B cell (primary cell): ENCODE results near the gene PRKCB. TPM values are rescaled to one million over a fixed set of nuclear protein-coding genes. Genes with fewer than 3 reads are reported as not detected.

Experiments
- ATAC-seq: fragments of 200-7000 bp; cut with Tn5 transposase; one replicate; pipeline ENCODE4 v1.10.0; 2021; ENCODE audit warnings: low read depth, mild to moderate bottlenecking, moderate number of reproducible peaks, moderate library complexity
- CTCF ChIA-PET: fragments of 350-600 bp; sonication (Branson Sonifier 250); formaldehyde crosslinking; loops from one replicate; lab custom pipeline; 2021; ENCODE audit warnings: antibody characterized with exemption, inconsistent platforms; lab: Charles Lee
- POLR2A ChIA-PET: fragments of 350-600 bp; sonication (Branson Sonifier 250); formaldehyde crosslinking; loops from one replicate; lab custom pipeline; 2021; ENCODE audit warnings: antibody characterized with exemption; lab: Charles Lee
- DNase-seq: peaks from one replicate; pipeline ENCODE4 v3.0.0; 2013
- H2AFZ ChIP-seq: 2 replicates; pipeline ENCODE4 v1.6.1; 2012; ENCODE audit warnings: mild to moderate bottlenecking, low read depth, low read length; ENCODE audit not compliant: insufficient read depth, poor library complexity, severe bottlenecking
- H3K27ac ChIP-seq, 2 donors: 1 replicate in 1 of 2; 2 replicates in 1 of 2; pipeline ENCODE4 v1.5.1; 2012 to 2013; ENCODE audit warnings: low read length in 2 of 2, mild to moderate bottlenecking in 2 of 2, moderate library complexity in 1 of 2
- H3K27me3 ChIP-seq, 4 experiments: fragments of 200-600 bp in 1 of 4; sonication (generic) in 1 of 4; replicated peaks in 1 of 4; 1 replicate in 2 of 4; 2 replicates in 2 of 4; pipeline versions ENCODE4 v1.6.1 to v1.7.0; 2013 to 2016; ENCODE audit warnings: low read length in 3 of 4, mild to moderate bottlenecking in 2 of 4, mixed read lengths in 1 of 4, moderate library complexity in 1 of 4; ENCODE audit not compliant: insufficient read depth in 4 of 4, control insufficient read depth in 3 of 4; ENCODE audit errors: control extremely low read depth in 1 of 4
- H3K36me3 ChIP-seq, 2 experiments: replicated peaks in 1 of 2; 1 replicate in 1 of 2; 2 replicates in 1 of 2; pipeline versions ENCODE4 v1.6.1 to v1.7.1; 2013; ENCODE audit warnings: low read length in 1 of 2; ENCODE audit not compliant: insufficient read depth in 2 of 2, control insufficient read depth in 1 of 2; ENCODE audit errors: control extremely low read depth in 1 of 2, extremely low read depth in 1 of 2
- H3K4me1 ChIP-seq, 2 donors: fragments of 200-600 bp in 1 of 2; sonication (generic) in 1 of 2; 1 replicate in 1 of 2; 2 replicates in 1 of 2; pipeline versions ENCODE4 v1.5.1 to v1.6.1; 2013 to 2017; ENCODE audit warnings: low read length in 2 of 2; ENCODE audit not compliant: control insufficient read depth in 2 of 2, insufficient read depth in 2 of 2
- H3K4me2 ChIP-seq: replicated peaks from 2 replicates; pipeline ENCODE3; 2012; ENCODE audit warnings: mild to moderate bottlenecking, low read depth, low read length; ENCODE audit not compliant: poor library complexity, severe bottlenecking
- H3K4me3 ChIP-seq, 5 experiments: fragments of 200-600 bp in 1 of 5; sonication (generic) in 1 of 5; 1 replicate in 3 of 5; 2 replicates in 2 of 5; pipeline versions ENCODE4 v1.5.1 to v1.7.0; 2011 to 2016; ENCODE audit warnings: low read length in 4 of 5, mild to moderate bottlenecking in 4 of 5, low read depth in 2 of 5, control low read depth in 1 of 5, moderate library complexity in 1 of 5; ENCODE audit not compliant: insufficient read depth in 1 of 5; ENCODE audit errors: control extremely low read depth in 1 of 5, extremely low read depth in 1 of 5
- H3K79me2 ChIP-seq: fragments of 200-600 bp; sonication (generic); one replicate; pipeline ENCODE4 v1.6.0; 2016; ENCODE audit warnings: low read length; ENCODE audit not compliant: control insufficient read depth, insufficient read depth
- H3K9ac ChIP-seq: fragments of 200-600 bp; sonication (generic); 2 replicates; pipeline ENCODE4 v1.6.1; 2017; ENCODE audit warnings: mild to moderate bottlenecking, low read length, moderate library complexity
- H3K9me3 ChIP-seq, 3 donors: one replicate each; pipeline versions ENCODE4 v1.6.1 to v1.7.1; 2013; ENCODE audit warnings: low read length in 2 of 3; ENCODE audit not compliant: control insufficient read depth in 2 of 3, insufficient read depth in 1 of 3; ENCODE audit errors: control extremely low read depth in 1 of 3
- H4K20me1 ChIP-seq: 2 replicates; pipeline ENCODE4 v1.6.0; 2012; ENCODE audit warnings: mild to moderate bottlenecking, low read length; ENCODE audit not compliant: insufficient read depth, control insufficient read depth, poor library complexity, severe bottlenecking
- H3K27ac Mint-ChIP-seq: one replicate; pipeline ENCODE4 v1.8.0; 2021; ENCODE audit warnings: mixed read lengths
- H3K27me3 Mint-ChIP-seq: one replicate; pipeline ENCODE4 v1.8.0; 2021; ENCODE audit warnings: mixed read lengths
- H3K4me1 Mint-ChIP-seq: one replicate; pipeline ENCODE4 v1.8.0; 2021; ENCODE audit warnings: mixed read lengths
- H3K4me3 Mint-ChIP-seq: one replicate; pipeline ENCODE4 v1.8.0; 2021; ENCODE audit warnings: mixed read lengths
- H3K9me3 Mint-ChIP-seq: one replicate; pipeline ENCODE4 v1.8.0; 2022; ENCODE audit warnings: mixed read lengths; ENCODE audit not compliant: insufficient read depth
- EZH2 ChIP-seq: IDR thresholded peaks from 2 replicates; pipeline ENCODE4 v1.6.1; 2012; ENCODE audit warnings: borderline replicate concordance, low read depth, mild to moderate bottlenecking, moderate library complexity, low read length; ENCODE audit not compliant: insufficient read depth, poor library complexity, severe bottlenecking
- WGBS: methylation state at CpG from one replicate; pipeline ENCODE4 v1.1.5; 2013; ENCODE audit warnings: missing lambda C conversion rate; ENCODE audit not compliant: insufficient coverage; 5-methylcytosine and 5-hydroxymethylcytosine counted together
- intact Hi-C: fragments of 100-400 bp; cut with micrococcal nuclease; formaldehyde crosslinking; loops from one replicate; pipeline ENCODE4 v1.10.0; 2022
- polyA plus RNA-seq: library from polyadenylated mRNA; depleted of rRNA; stranded (reverse); fragments of >200 nt; gene quantifications from 2 replicates; pipeline ENCODE4 v1.2.3, GENCODE V29; 2012
- total RNA-seq, 2 donors: library from RNA; stranded (reverse); fragments of 120-200 nt in 1 of 2; gene quantifications; 1 replicate in 1 of 2; 2 replicates in 1 of 2; pipeline versions ENCODE4 v1.2.3 to v1.2.4, GENCODE V29; 2013 to 2022
- TF ChIP-seq, protein P1 (sequence below): fragments of 200-600 bp; IDR thresholded peaks from one replicate; pipeline ENCODE4 v1.8.0; 2022; ENCODE audit warnings: antibody characterized with exemption, mild to moderate bottlenecking

PRKCB gene
- total and polyA plus RNA-seq, 2 donors (not counting 1 experiment from before 2014, with no cell fraction given): 106 to 373 TPM

DNA sequence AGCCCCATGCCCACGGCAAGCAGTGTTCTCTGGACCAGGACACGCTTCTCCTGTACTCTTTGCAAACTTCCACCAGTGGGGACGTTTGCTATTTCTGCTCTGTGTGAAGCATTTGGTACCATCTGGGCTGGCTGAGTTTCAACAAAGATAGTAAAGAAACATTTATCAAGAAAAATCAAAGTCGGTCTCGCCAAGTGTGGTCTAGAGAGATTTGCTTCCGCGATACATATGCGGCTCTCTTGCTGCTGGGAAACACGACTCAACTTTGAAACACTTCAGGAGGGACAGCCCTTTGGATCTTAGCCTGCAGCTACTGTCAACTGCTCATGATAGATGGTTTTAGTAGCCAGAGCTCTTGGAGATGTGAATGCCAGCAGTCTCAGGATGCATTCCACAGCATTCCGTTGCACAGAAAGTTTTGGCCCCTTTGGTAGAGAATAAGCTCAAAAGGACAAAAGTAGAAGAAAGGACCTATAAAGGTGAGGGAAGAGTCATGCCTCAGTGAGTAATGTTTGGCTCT, 252.2 kb downstream of the PRKCB start:
- TF ChIP-seq, protein P1, sequence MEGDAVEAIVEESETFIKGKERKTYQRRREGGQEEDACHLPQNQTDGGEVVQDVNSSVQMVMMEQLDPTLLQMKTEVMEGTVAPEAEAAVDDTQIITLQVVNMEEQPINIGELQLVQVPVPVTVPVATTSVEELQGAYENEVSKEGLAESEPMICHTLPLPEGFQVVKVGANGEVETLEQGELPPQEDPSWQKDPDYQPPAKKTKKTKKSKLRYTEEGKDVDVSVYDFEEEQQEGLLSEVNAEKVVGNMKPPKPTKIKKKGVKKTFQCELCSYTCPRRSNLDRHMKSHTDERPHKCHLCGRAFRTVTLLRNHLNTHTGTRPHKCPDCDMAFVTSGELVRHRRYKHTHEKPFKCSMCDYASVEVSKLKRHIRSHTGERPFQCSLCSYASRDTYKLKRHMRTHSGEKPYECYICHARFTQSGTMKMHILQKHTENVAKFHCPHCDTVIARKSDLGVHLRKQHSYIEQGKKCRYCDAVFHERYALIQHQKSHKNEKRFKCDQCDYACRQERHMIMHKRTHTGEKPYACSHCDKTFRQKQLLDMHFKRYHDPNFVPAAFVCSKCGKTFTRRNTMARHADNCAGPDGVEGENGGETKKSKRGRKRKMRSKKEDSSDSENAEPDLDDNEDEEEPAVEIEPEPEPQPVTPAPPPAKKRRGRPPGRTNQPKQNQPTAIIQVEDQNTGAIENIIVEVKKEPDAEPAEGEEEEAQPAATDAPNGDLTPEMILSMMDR: no peak
- TF ChIP-seq EZH2: no peak
- Histone ChIP-seq H2AFZ (no peak overlapping the region), H3K9ac (no peak overlapping the region), H3K4me3 (no peak overlapping the region), H3K9me3 (peaks cover 4 to 12% (median 9%) of the 10 kb centered on the region in 3 donors), H3K4me2 (no peak overlapping the region), H3K27me3 (no peaks in the 10 kb centered on the region), H4K20me1 (peaks cover 66% of the 10 kb centered on the region), H3K4me1 (no peaks in the 10 kb centered on the region), H3K79me2 (peaks cover 66% of the 10 kb centered on the region), H3K27ac (no peak overlapping the region), H3K36me3 (peaks cover 2 to 51% of the 10 kb centered on the region in 2 experiments)
- no peak overlapping the region for H3K4me3 Mint-ChIP-seq
- no peak for ATAC-seq
- 100% methylated on average over 9 of the region's 10 CpGs for WGBS
- POLR2A ChIA-PET: no interaction called here
- intact Hi-C loops: no loop called here
- DNase-seq: no peak
- no peaks in the 10 kb centered on the region for H3K27me3 Mint-ChIP-seq
- peaks cover 7% of the 10 kb centered on the region for H3K9me3 Mint-ChIP-seq
- CTCF ChIA-PET: interaction anchor here (0.7 to 1.8 kb wide), 3 partner anchors 16 to 164 kb away, joined by 3 to 13 read pairs (median 6); no protein-coding TSS in a partner anchor
- peaks cover 24% of the 10 kb centered on the region for H3K4me1 Mint-ChIP-seq
- H3K27ac Mint-ChIP-seq: no peak overlapping the region

GRCh38 chr16:24088767-24089166, 253.0 kb downstream of the PRKCB start:
- Mint-ChIP-seq H3K4me3 (no peak overlapping the region), H3K4me1 (peaks cover 22% of the 10 kb centered on the region), H3K27me3 (no peaks in the 10 kb centered on the region), H3K27ac (peak overlapping the region; percentile 54), H3K9me3 (peaks cover 7% of the 10 kb centered on the region)
- intact Hi-C loops: no loop called here
- Histone ChIP-seq H3K4me3 (no peak overlapping the region), H4K20me1 (peaks cover 70% of the 10 kb centered on the region), H3K79me2 (peaks cover 68% of the 10 kb centered on the region), H3K4me2 (no peak overlapping the region), H2AFZ (no peak overlapping the region), H3K27me3 (no peaks in the 10 kb centered on the region), H3K36me3 (peaks cover 6 to 59% of the 10 kb centered on the region in 2 experiments), H3K4me1 (no peaks in the 10 kb centered on the region), H3K27ac (no peak overlapping the region), H3K9me3 (peaks cover 4 to 12% (median 9%) of the 10 kb centered on the region in 3 donors), H3K9ac (no peak overlapping the region)
- WGBS: no CpG with 5 or more reads among the region's 2 CpGs
- TF ChIP-seq EZH2: no peak
- TF ChIP-seq, protein P1: no peak
- POLR2A ChIA-PET: no interaction called here
- no peak for ATAC-seq
- no peak for DNase-seq
- CTCF ChIA-PET: interaction anchor here (1.1 to 1.8 kb wide), 2 partner anchors 17 to 43 kb away, joined by 6 to 13 read pairs; no protein-coding TSS in a partner anchor
